ENCODE measurements around the gene MFSD8.

GRCh38 chr4:127936974-127937373 lies 28.0 kb downstream of the MFSD8 start:
- TF ChIP-seq TAF1 (IDR thresholded peaks at IDR 0.05; ENCODE audit: low read depth, low read length) (no peak), RFX5 (IDR thresholded peaks at IDR 0.05; ENCODE audit: borderline replicate concordance, low read depth, low read length) (no peak), CEBPB (IDR thresholded peaks at IDR 0.05; ENCODE audit: low read depth, low read length) (no peak), ATF3 (IDR thresholded peaks at IDR 0.05; ENCODE audit: insufficient read depth, low read depth, low read length) (no peak), CTCF (IDR thresholded peaks at IDR 0.05; ENCODE audit: control extremely low read depth in 1 of 3, insufficient read depth in 1 of 3, low read depth in 1 of 3, low read length in 3 of 3) (no peak), POLR2AphosphoS5 (IDR thresholded peaks at IDR 0.05; ENCODE audit: low read depth, low read length) (no peak), POLR2A (IDR thresholded peaks at IDR 0.05; ENCODE audit: control extremely low read depth in 1 of 2, low read depth in 2 of 2, low read length in 2 of 2) (no peak), EZH2 (IDR thresholded peaks at IDR 0.05; ENCODE audit: low read depth, low read length, severe bottlenecking) (no peak)

Data from H1 (cell line).